IMR-90 (cell line): ENCODE results near the gene KIF15. TPM values are rescaled to one million over a fixed set of nuclear protein-coding genes. Genes with fewer than 3 reads are reported as not detected.

Experiments used
- ATAC-seq: fragments of 200-7000 bp; cut with Tn5 transposase; 2 replicates; pipeline ENCODE4 v1.9.1; 2020; ENCODE audit warnings: low read depth, mild to moderate bottlenecking, moderate library complexity
- BruUV-seq: library from RNA; stranded (reverse); fragments of 400-500 nt; replicated peaks from 2 replicates; lab custom pipeline; 2021; lab: Mats Ljungman, UMichigan
- CTCF ChIA-PET: fragments of 300-600 bp; formaldehyde crosslinking; extraction: SDS; loops from one replicate; lab custom pipeline; 2021; ENCODE audit warnings: antibody characterized with exemption; lab: Yijun Ruan, JAX
- POLR2A ChIA-PET: fragments of 300-600 bp; sonication (Branson Sonifier 250); formaldehyde crosslinking; loops from one replicate; lab custom pipeline; 2022; ENCODE audit warnings: antibody characterized with exemption; ENCODE audit not compliant: unreplicated experiment; lab: Charles Lee
- DNase-seq: peaks from one replicate; pipeline ENCODE4 v3.0.0; 2013
- H2AFZ ChIP-seq: replicated peaks from 2 replicates; pipeline ENCODE3; 2013; ENCODE audit warnings: low read length, mild to moderate bottlenecking; ENCODE audit not compliant: poor library complexity
- H2AK5ac ChIP-seq: 2 replicates; pipeline ENCODE4 v1.6.1; 2013; ENCODE audit warnings: low read depth, low read length, inconsistent platforms
- H2AK9ac ChIP-seq: replicated peaks from 2 replicates; pipeline ENCODE3; 2013; ENCODE audit warnings: mild to moderate bottlenecking, low read depth, low read length, moderate library complexity; ENCODE audit not compliant: poor library complexity
- H2BK120ac ChIP-seq: 2 replicates; pipeline ENCODE4 v1.6.1; 2013; ENCODE audit warnings: low read depth, low read length, inconsistent platforms
- H2BK15ac ChIP-seq: 3 replicates; pipeline ENCODE4 v1.6.1; 2013; ENCODE audit warnings: low read depth, low read length, inconsistent platforms
- H2BK20ac ChIP-seq: 2 replicates; pipeline ENCODE4 v1.6.1; 2013; ENCODE audit warnings: low read depth, mild to moderate bottlenecking, inconsistent platforms, low read length, moderate library complexity
- H2BK5ac ChIP-seq: 2 replicates; pipeline ENCODE4 v1.6.1; 2013; ENCODE audit warnings: mild to moderate bottlenecking, low read depth, low read length, inconsistent platforms; ENCODE audit not compliant: poor library complexity, severe bottlenecking
- H3K14ac ChIP-seq: replicated peaks from 2 replicates; pipeline ENCODE4 v1.6.1; 2013; ENCODE audit warnings: low read depth, low read length, inconsistent platforms
- H3K18ac ChIP-seq: 2 replicates; pipeline ENCODE4 v1.6.1; 2013; ENCODE audit warnings: low read depth, low read length, control low read depth
- H3K23ac ChIP-seq: 2 replicates; pipeline ENCODE4 v1.6.1; 2013; ENCODE audit warnings: low read depth, low read length, inconsistent platforms
- H3K27ac ChIP-seq: 2 replicates; pipeline ENCODE4 v1.5.1; 2013; ENCODE audit warnings: mild to moderate bottlenecking, control low read depth, low read length; ENCODE audit not compliant: insufficient read depth
- H3K27me3 ChIP-seq: 2 replicates; pipeline ENCODE4 v1.6.1; 2013; ENCODE audit warnings: low read length; ENCODE audit not compliant: control insufficient read depth, insufficient read depth
- H3K36me3 ChIP-seq: 2 replicates; pipeline ENCODE4 v1.6.1; 2013; ENCODE audit warnings: low read length, mixed read lengths; ENCODE audit not compliant: control insufficient read depth, insufficient read depth
- H3K4ac ChIP-seq: 2 replicates; pipeline ENCODE4 v1.6.1; 2013; ENCODE audit warnings: low read depth, low read length, inconsistent platforms
- H3K4me1 ChIP-seq: 2 replicates; pipeline ENCODE4 v1.6.1; 2013; ENCODE audit warnings: low read length, mixed read lengths; ENCODE audit not compliant: control insufficient read depth, insufficient read depth
- H3K4me2 ChIP-seq: 2 replicates; pipeline ENCODE4 v1.6.1; 2013; ENCODE audit warnings: low read depth, mild to moderate bottlenecking, control low read depth, low read length, moderate library complexity
- H3K4me3 ChIP-seq: 2 replicates; pipeline ENCODE4 v1.5.1; 2013; ENCODE audit warnings: low read depth, mild to moderate bottlenecking, control low read depth, low read length, moderate library complexity; ENCODE audit not compliant: insufficient read depth
- H3K56ac ChIP-seq: 2 replicates; pipeline ENCODE4 v1.6.1; 2013; ENCODE audit warnings: low read length, inconsistent platforms; ENCODE audit not compliant: insufficient read depth; ENCODE audit errors: extremely low read depth
- H3K79me1 ChIP-seq, 2 experiments: 2 replicates each; pipeline ENCODE4 v1.6.1; 2013; ENCODE audit warnings: low read length in 2 of 2, inconsistent platforms in 1 of 2, low read depth in 1 of 2
- H3K9ac ChIP-seq: 2 replicates; pipeline ENCODE4 v1.6.1; 2013; ENCODE audit warnings: low read depth, low read length, control low read depth
- H3K9me1 ChIP-seq: 2 replicates; pipeline ENCODE4 v1.6.1; 2013; ENCODE audit warnings: low read length, inconsistent platforms; ENCODE audit not compliant: insufficient read depth
- H3K9me3 ChIP-seq: 2 replicates; pipeline ENCODE4 v1.6.1; 2013; ENCODE audit warnings: low read length; ENCODE audit not compliant: control insufficient read depth, insufficient read depth
- H4K20me1 ChIP-seq: 2 replicates; pipeline ENCODE4 v1.6.1; 2013; ENCODE audit warnings: low read length, inconsistent platforms; ENCODE audit not compliant: insufficient read depth
- H4K5ac ChIP-seq: 2 replicates; pipeline ENCODE4 v1.6.1; 2013; ENCODE audit warnings: mild to moderate bottlenecking, low read depth, low read length, control low read depth
- H4K8ac ChIP-seq, 2 experiments: 2 replicates each; pipeline ENCODE4 v1.6.1; 2013; ENCODE audit warnings: low read depth in 2 of 2, low read length in 2 of 2, control low read depth in 1 of 2, inconsistent platforms in 1 of 2
- H4K91ac ChIP-seq: 2 replicates; pipeline ENCODE4 v1.6.1; 2013; ENCODE audit warnings: low read depth, low read length, inconsistent platforms; ENCODE audit not compliant: insufficient read depth
- BHLHE40 ChIP-seq: fragments of 150-350 bp; IDR thresholded peaks from 2 replicates; pipeline ENCODE4 v1.6.1; 2016; ENCODE audit warnings: mild to moderate bottlenecking, low read depth, low read length
- CEBPB ChIP-seq: IDR thresholded peaks from 2 replicates; pipeline ENCODE4 v1.6.1; 2012; ENCODE audit warnings: low read depth, low read length, improper control_type of control experiment
- CHD1 ChIP-seq: IDR thresholded peaks from 2 replicates; pipeline ENCODE4 v1.6.1; 2012; ENCODE audit warnings: low read depth, low read length, improper control_type of control experiment
- FOS ChIP-seq: fragments of 150-350 bp; IDR thresholded peaks from 2 replicates; pipeline ENCODE4 v1.6.1; 2016; ENCODE audit warnings: low read depth, low read length
- MAFK ChIP-seq: IDR thresholded peaks from 2 replicates; pipeline ENCODE4 v1.6.1; 2012; ENCODE audit warnings: low read depth, low read length, improper control_type of control experiment
- MAZ ChIP-seq: IDR thresholded peaks from 2 replicates; pipeline ENCODE4 v1.6.1; 2012; ENCODE audit warnings: low read depth, mild to moderate bottlenecking, low read length, improper control_type of control experiment, moderate library complexity, borderline replicate concordance
- MXI1 ChIP-seq: IDR thresholded peaks from 2 replicates; pipeline ENCODE4 v1.6.1; 2012; ENCODE audit warnings: low read depth, mild to moderate bottlenecking, low read length, moderate library complexity, borderline replicate concordance
- NFE2L2 ChIP-seq: fragments of 150-350 bp; IDR thresholded peaks from 2 replicates; pipeline ENCODE4 v1.6.1; 2016; ENCODE audit warnings: low read depth, mild to moderate bottlenecking, low read length
- POLR2A ChIP-seq: IDR thresholded peaks from 2 replicates; pipeline ENCODE4 v1.6.1; 2012; ENCODE audit warnings: mild to moderate bottlenecking, low read depth, low read length
- RAD21 ChIP-seq: IDR thresholded peaks from 2 replicates; pipeline ENCODE4 v1.6.1; 2012; ENCODE audit warnings: low read length, improper control_type of control experiment
- SMC3 ChIP-seq: fragments of 150-350 bp; IDR thresholded peaks from 2 replicates; pipeline ENCODE4 v1.6.1; 2016; ENCODE audit warnings: low read depth, mild to moderate bottlenecking, antibody characterized with exemption, low read length, moderate library complexity
- WGBS, 2 experiments: methylation state at CpG; one replicate each; pipeline versions ENCODE4 v1.1.5 to v1.1.7; 2013; ENCODE audit warnings: missing lambda C conversion rate in 2 of 2; ENCODE audit not compliant: insufficient read length in 1 of 2; ENCODE audit errors: extremely low coverage in 2 of 2; 5-methylcytosine and 5-hydroxymethylcytosine counted together
- dilution Hi-C: fragments of 300-500 bp; cut with HindIII; formaldehyde crosslinking; loops from one replicate; pipeline ENCODE4 v1.14.3; 2018; ENCODE audit warnings: low sequenced_read_pairs; ENCODE audit not compliant: unreplicated experiment
- in situ Hi-C: fragments of 300-500 bp; cut with MboI; formaldehyde crosslinking; loops from 3 replicates; pipeline ENCODE4 v1.14.3; 2019; ENCODE audit warnings: low sequenced_read_pairs, inconsistent platforms, mixed read lengths
- intact Hi-C: fragments of 100-400 bp; cut with micrococcal nuclease; formaldehyde crosslinking; loops from 2 replicates; pipeline ENCODE4 v1.10.0; 2022
- polyA plus RNA-seq, 3 experiments: library from polyadenylated mRNA; depleted of rRNA; stranded (reverse); fragments of >200 nt; gene quantifications; 2 replicates each; pipeline ENCODE4 v1.2.3, GENCODE V29; 2012; ENCODE audit warnings: low replicate concordance in 1 of 3
- total RNA-seq: library from RNA; depleted of rRNA; stranded (reverse); fragments of >200 nt; gene quantifications from 2 replicates; pipeline ENCODE4 v1.2.3, GENCODE V29; 2012
- TF ChIP-seq, protein P1 (sequence below): conservative IDR thresholded peaks from 2 replicates; pipeline ENCODE4 v1.5.1; 2012; ENCODE audit warnings: mild to moderate bottlenecking, low read depth, low read length, improper control_type of control experiment
- TF ChIP-seq, protein P2 (sequence below): fragments of 150-350 bp; IDR thresholded peaks from 2 replicates; pipeline ENCODE4 v1.6.1; 2016; ENCODE audit warnings: low read depth, mild to moderate bottlenecking, low read length, moderate library complexity, borderline replicate concordance

KIF15 gene
- total and polyA plus RNA-seq, 2 of the 4 experiments (the other 2 are of a cell fraction), result 3.7 to 8.4 TPM

DNA sequence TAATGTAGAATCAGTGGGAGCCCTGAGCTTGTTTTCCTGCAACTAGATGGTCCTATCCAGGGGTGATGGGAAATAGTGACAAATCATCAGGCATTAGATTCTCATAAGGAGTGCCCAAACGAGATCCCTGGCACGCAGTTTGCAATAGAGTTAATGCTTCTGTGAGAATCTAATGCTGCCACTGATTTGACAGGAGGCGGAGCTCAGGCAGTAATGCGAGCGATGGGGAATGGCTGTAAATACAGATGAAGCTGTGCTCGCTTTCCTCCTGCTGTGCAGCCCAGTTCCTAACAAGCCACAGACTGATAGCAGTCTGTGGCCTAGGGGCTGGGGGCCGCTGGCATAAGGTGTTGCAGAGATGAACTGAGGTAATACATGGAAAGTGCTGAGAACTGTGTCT lies 71.8 kb downstream of the KIF15 start:
- Histone ChIP-seq H4K5ac (no peak overlapping the region), H2AFZ (no peak overlapping the region), H3K18ac (no peak overlapping the region), H3K36me3 (peaks cover 9% of the 10 kb centered on the region), H3K79me1 (no peaks in the 10 kb centered on the region), H2BK15ac (no peak overlapping the region), H2AK5ac (no peak overlapping the region), H3K23ac (no peak overlapping the region), H3K4me2 (no peak overlapping the region), H4K8ac (no peak overlapping the region), H3K4ac (no peak overlapping the region), H2AK9ac (no peak overlapping the region), H4K20me1 (no peaks in the 10 kb centered on the region), H3K4me3 (no peak overlapping the region), H2BK20ac (no peak overlapping the region), H3K14ac (no peak overlapping the region), H3K9ac (no peak overlapping the region), H3K4me1 (no peaks in the 10 kb centered on the region), H4K91ac (no peak overlapping the region), H3K9me1 (no peaks in the 10 kb centered on the region), H3K9me3 (peaks cover 2% of the 10 kb centered on the region; the same call in 1 of the 2 replicates), H3K27ac (no peak overlapping the region), H3K27me3 (no peaks in the 10 kb centered on the region), H2BK120ac (no peak overlapping the region), H2BK5ac (no peak overlapping the region), H3K56ac (no peak overlapping the region)
- in situ Hi-C loops (no loop called here), intact Hi-C loops (no loop called here), dilution Hi-C loops (no loop called here)
- ATAC-seq (no peak), DNase-seq (no peak)
- TF ChIP-seq RAD21, result no peak
- no peak for TF ChIP-seq FOS
- TF ChIP-seq CEBPB, result no peak
- no peak for TF ChIP-seq NFE2L2
- no peak for TF ChIP-seq MAZ
- TF ChIP-seq MXI1, result no peak
- TF ChIP-seq, protein P1, sequence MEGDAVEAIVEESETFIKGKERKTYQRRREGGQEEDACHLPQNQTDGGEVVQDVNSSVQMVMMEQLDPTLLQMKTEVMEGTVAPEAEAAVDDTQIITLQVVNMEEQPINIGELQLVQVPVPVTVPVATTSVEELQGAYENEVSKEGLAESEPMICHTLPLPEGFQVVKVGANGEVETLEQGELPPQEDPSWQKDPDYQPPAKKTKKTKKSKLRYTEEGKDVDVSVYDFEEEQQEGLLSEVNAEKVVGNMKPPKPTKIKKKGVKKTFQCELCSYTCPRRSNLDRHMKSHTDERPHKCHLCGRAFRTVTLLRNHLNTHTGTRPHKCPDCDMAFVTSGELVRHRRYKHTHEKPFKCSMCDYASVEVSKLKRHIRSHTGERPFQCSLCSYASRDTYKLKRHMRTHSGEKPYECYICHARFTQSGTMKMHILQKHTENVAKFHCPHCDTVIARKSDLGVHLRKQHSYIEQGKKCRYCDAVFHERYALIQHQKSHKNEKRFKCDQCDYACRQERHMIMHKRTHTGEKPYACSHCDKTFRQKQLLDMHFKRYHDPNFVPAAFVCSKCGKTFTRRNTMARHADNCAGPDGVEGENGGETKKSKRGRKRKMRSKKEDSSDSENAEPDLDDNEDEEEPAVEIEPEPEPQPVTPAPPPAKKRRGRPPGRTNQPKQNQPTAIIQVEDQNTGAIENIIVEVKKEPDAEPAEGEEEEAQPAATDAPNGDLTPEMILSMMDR, result no peak
- TF ChIP-seq, protein P2, sequence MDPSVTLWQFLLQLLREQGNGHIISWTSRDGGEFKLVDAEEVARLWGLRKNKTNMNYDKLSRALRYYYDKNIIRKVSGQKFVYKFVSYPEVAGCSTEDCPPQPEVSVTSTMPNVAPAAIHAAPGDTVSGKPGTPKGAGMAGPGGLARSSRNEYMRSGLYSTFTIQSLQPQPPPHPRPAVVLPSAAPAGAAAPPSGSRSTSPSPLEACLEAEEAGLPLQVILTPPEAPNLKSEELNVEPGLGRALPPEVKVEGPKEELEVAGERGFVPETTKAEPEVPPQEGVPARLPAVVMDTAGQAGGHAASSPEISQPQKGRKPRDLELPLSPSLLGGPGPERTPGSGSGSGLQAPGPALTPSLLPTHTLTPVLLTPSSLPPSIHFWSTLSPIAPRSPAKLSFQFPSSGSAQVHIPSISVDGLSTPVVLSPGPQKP, result no peak
- no peak for TF ChIP-seq CHD1
- TF ChIP-seq POLR2A, result no peak
- no peak for TF ChIP-seq SMC3
- TF ChIP-seq MAFK, result no peak
- no peak for TF ChIP-seq BHLHE40
- ChIA-PET POLR2A (no interaction called here), CTCF (interaction anchor here (0.7 kb wide), 1 partner anchor 152 kb away, joined by 3 read pairs; no protein-coding TSS in a partner anchor)
- BruUV-seq, result no TSS peak
- 85% methylated on average over 2 of the region's 7 CpGs; no CpG with 5 or more reads in 1 of the 2 experiments for WGBS, 2 experiments
